ENCODE data around the gene DUT.

Gene DUT

DNA sequence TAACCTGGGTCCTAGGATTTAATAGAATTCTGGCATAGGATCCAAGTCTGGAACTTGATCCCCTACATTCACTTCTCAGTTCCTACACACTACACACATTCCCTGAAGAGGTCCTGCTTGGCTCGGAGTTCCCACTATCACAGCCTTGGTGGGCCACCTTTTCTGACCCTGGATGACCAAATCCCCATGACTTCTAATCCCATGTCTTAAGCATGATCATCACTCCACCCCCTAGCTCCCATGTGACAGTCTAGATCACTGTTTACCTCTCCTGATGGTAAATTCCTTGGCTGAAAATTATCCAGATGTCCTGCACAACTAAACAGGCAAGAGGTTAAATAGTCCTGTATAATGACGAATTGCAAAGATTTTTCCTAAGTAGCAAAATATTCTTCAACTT lies 40.3 kb downstream of the DUT start:
- DNase-seq (ENCODE audit: low read depth in 2 of 2), result no peak

DNA sequence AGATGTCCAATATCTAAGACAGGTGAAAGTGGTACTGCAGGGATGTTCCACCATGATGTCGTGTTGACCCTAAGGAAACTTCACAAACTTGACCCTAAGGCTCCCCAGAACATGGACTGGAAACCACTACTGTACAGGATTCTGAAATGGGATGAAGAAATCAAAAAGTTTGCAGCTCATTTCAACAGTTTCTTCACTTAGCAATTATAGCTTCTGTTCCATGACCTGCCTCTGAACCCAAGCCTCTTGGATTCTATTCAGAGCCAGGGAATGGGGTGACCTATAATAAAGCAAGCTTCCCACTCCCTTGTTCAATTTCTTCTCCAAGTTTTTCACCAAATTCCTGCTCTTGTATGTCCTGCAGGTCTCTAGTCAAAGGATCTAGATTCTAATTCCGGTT lies 40.7 kb downstream of the DUT start:
- DNase-seq (ENCODE audit: low read depth in 2 of 2), result no peak

DNA sequence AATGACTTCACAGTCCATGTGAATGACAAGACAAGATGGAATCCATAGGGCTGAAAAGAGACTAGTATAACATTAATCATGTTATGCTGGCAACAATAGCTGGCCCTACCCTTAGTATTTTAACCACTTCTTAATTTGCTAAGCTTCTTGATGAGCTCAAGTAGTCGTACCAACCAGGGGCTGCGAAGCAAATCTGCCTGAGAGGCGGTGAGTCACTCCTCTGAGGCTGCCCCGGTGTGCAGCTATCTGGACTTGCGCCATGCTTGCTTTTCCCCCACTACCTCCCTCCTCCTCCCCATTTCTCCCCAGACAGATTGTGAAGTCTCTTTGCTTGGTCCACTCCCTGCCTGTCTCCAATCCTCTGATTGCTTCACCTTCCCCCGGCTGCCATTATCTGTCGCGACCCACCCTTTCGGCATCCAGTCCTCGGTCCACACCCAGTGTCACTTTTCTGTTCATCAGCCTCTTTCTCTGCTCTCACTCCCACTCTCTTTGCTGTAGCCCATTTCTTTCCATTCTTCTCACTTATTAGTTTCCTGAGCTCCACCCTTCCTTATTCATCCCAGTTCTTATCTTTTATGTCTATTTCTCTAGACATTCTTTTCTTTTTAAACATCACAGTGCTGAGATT lies 42.7 kb downstream of the DUT start:
- DNase-seq (ENCODE audit: low read depth in 2 of 2), result peak in 1 of 2 experiments; percentile 58

DNA sequence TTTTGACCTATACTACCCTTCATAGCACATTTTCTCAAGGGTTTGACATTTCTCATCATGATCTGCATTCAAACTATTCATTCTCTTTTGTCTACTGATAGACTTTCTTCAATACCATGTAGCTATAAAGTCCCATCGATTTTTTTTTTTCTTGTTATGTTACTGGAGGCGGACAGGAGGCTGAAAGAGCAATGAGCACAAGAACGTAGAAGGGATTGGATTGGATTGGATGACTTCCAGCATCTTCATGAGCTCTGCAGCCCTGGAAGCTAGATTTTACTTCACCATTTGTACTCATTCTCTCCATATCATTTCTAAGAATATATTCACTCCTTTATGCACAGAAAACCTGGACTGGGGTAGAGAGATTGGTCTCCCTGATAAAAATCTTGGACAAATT lies 43.2 kb downstream of the DUT start:
- no peak for DNase-seq (ENCODE audit: low read depth in 2 of 2)

DNA sequence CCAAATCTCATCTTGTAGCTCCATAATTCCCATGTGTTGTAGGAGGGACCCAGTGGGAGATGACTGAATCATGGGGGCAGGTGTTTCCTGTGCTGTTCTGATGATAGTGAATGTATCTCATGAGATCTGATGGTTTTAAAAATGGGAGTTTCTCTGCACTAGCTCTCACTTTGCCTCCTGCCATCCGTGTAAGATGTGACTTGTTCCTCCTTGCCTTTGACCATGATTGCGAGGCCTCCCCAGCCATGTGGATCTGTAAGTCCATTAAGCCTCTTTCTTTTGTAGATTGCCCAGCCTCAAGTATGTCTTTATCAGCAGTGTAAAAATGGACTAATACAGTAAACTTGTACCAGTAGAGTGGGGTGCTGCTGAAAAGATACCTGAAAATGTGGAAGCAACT lies 44.5 kb downstream of the DUT start:
- no peak for DNase-seq (ENCODE audit: low read depth in 2 of 2)

DNA sequence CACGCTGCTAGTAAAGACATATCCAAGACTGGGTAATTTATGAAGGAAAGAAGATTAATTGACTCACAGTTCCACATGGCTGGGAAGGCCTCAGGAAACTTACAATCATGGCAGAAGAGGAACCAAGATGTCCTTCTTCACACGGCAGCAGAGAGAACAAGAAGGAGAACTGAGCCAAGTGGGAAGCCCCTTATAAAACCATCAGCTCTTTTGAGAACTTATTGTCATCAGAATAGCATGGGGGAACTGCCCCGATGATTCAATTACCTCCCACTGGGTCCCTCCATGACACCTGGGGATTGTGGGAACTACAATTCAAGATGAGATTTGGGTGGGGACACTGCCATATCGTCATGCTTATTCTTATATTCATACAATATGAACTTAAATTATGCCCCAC lies 49.0 kb downstream of the DUT start:
- no peak for DNase-seq (ENCODE audit: low read depth in 2 of 2)

DNA sequence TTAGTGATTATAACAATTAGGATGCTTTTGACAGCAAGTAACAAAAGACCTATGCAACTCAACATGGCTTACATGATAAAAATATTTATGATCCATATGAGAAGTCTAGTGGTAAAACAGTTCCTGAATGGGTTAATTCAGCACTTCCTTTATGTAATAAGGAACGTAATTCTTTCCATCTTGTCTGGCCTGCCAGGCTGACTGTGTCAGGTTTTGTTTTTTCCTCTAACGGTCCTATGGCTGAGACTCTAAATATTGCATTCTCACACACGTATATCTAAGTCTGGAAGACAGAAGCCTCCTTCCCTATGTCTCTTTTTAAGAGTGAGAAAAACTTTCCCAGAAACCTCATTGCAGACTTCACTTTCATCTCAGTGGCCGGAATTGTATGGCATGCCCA lies 50.6 kb downstream of the DUT start:
- DNase-seq (ENCODE audit: low read depth in 2 of 2), result no peak

DNA sequence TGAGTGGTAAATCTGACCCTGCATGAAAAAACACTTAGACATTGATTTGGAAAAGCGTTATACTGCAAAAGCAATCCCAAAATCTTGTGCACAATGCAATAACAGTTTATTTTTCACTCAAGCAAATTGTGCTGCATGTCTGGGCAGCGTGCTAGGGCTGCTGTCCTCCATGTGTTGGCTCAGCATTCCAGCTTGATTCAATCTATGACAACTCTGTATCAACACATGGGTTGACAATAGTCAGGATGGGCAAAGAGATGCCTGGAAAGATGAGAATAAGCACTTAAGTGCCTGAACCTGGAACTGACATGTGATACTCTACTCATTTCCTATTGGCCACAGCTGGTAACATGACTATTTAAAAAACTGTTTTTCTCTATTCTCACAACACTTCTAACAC lies 51.8 kb downstream of the DUT start:
- DNase-seq (ENCODE audit: low read depth in 2 of 2), result no peak

DNA sequence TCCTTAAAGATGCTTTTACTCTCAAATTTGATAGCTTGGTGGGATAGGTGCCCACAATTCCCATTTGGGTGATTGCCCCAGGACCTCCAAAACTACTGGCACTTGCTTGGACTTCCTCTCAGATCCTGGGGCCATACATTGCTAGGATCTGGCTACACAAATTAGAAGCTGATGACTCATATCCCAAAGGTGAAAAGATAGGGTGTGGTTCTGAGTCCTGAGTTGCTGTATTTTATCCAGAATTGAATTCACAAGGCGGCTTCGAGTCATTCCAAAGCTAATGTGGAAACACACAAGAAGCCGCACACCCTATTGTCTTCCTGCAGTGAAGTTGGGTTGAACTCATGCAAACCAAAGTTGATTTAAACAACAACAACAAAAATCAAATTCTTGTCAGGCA lies 53.4 kb downstream of the DUT start:
- DNase-seq (ENCODE audit: low read depth in 2 of 2), result no peak

DNA sequence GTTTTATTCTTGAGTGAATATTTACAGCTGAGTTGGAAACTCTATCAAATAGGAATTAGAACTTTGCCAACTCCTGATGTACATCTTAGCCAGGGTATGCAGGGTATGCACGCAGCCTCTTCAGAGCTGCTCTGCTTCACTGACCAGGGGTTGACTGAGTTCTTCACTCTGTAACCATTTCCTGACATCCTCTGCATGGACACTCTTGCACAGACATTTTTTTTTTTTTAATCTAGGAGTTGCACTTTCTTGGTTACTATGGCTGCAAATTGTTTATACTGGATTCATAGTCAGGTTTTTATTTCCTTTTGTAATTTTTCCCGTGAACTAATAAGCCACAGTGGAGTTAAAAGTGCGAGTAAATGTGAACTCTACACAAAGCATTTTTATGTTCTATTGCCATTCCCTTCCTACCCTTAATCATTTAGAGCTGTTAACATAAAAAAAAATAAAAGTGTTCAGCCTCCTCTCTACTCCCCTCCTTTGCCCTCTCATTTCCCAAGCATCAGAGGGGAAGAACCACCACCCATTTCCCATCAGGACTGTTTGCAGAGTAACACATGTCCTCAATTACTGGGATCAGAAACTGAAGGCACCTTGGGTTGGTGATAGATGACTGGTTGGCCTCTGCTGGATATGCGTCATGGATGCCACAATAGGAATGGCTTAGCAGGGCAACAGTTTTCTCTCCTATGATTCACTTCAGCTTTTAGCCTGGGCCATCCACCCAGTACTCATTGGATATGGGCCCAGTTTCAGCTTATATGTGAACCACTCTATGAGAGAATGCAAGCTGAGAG lies 54.0 kb downstream of the DUT start:
- peak; percentile 96 to 97 for DNase-seq (ENCODE audit: low read depth in 2 of 2)

DNA sequence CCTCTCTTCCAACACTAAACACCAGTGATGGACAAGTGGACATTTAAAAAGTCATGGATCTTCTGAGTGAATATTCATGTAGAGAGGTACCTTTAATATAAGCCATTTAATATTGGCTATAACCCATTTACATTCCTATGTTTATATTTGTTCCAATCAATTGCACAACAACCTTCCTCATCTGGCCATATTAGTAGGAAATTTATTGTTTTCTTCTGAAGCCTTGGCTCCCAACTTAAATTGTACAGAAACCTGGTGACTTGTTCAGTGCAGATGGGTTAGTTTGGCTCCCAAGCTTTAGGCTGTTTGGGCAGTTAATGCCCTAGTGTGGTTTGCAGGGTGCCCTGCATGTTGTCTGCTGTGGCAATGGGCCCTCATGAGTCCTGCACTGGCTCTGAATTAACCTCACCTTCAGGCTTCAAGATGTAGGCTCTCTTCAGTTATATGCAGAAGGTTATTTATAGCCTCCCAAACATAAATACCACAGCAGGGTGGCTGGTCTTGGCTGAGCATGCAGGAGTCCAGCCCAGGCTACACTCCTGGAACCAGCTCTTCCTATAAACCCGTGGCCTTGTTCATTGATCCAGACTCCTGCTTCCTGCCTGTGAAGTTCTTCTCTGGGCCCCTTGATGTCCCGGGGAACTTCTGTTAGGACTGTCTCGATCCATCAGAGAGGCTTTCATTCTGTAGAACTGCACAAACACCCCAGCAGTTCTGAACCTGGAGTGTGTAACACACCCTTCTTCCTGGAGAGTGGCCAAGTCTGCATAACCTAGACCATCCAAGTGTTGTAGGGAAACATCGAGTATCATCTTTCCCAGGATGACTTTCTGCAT lies 57.0 kb downstream of the DUT start:
- no peak for DNase-seq (ENCODE audit: low read depth in 2 of 2)

DNA sequence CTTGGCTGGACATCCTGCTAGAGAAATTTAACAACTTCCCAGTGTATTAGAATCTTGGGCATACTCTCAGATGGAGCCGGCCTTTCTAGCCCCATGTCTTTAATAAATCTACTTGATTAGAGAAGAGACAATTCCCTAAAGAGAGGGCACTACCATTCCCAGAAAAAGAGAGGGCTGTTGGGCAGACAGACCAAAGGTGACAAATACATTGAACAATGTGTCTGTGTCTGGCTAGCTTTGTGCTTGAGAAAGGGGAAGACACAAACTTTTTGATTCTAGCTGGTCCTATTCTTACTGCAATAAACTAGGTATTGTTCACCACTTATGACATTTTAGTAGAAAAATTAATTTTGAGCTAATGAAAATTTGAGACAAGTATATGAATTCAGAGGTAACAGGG lies 57.7 kb downstream of the DUT start:
- DNase-seq (ENCODE audit: low read depth in 2 of 2), result no peak

DNA sequence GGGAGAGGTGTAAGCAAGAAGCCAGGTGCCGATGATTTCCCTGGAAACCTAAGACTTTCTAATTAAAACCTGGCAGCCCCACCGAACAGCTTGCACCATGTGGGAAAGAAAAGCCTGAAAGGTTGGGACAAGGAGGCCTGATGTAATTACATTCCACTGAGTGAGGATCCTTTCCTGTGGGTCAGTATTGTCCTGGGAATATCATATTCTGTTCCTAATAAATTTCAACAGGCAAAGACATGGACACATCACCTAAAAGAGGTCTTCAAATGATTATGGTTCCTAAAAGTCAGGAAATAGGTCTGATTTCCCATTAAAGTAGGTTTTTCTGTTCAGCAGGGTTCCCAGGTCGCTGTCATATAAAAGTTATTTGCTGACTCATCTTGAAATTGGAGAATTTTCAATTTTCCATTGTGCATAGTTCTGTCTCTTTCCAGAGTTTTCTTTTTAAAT lies 58.5 kb downstream of the DUT start:
- DNase-seq (ENCODE audit: low read depth in 2 of 2), result no peak

DNA sequence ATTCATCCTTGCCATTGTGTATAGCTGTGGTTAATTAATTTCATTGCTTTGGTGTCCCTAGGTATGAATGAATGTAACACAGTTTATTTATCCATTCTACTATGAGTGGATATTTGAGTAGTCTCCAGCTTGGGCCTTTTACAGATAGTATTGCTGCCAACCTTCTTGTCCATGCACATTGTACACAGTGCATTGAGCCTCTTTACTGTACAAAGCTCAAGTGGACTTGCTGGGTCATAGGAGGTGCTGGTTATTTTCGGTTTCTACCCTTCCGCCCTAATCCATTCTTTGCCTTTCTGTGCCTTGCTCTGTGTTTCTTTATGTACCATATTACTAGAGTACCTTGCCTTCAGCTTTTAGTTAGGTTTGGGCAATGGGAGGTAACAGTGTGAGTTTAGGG lies 60.7 kb downstream of the DUT start:
- no peak for DNase-seq (ENCODE audit: low read depth in 2 of 2)

DNA sequence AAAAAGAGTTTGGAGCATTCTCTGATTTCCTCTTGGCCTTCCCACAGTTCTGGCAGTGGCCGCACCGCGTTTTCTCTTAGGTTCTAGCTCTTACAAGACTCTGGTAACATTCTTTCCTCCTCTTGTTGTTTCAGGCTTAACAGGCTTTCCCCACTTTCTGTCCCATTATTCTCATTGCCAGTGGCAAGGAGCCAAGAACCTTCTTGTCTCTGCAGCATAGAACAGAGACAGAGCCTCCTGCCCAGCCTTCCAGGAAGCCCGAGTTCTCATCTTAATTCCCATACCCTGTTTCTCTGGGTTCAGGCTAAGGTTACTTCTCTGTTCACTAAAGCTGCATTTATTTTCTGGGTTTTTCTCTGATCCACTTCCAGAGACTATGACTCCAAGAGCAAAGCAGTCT lies 61.1 kb downstream of the DUT start:
- no peak for DNase-seq (ENCODE audit: low read depth in 2 of 2)
